Measurements from ENCODE around the gene P4HTM.
A peak's percentile ranks its signal among the peaks of the same experiment; 100 is the strongest.

DNA sequence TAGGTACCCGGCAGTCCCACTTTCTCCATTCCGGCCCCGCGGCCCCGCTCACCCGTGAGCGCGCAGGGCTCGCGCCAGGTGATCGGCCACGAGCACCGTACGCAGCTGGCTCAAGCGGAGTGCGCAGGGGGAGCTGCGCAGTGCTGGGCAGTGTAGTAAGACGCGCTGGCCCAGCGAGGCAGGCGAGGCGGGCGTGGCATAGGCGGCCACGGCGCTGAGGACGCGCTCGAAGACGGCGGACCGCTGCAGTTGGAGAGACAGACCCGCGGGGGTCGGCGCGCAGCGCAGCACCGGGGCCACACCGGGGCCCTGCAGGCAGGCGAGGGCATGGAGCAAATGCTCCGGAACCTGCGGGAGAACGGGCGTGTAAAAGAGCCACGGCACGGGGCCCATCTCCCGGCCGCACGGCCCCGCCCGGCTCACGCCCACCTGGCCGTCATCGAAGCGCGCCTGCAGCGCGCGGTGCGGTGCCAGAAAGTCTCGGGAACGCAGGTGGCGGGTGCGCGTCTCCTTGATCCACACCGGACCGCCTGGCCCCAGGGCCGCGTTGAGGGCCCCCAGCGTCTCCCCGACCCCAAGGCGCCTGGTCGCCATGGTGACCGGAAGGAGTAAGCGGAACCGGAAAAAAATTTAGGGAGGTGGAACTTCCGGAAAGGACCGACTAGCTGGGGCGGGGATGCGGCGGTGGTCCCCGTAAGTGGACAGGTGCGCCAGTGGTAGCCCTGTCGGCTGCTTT is 28.1 kb downstream of the P4HTM start, which contains the start of gene DALRD3:
- TF ChIP-seq, protein P1, sequence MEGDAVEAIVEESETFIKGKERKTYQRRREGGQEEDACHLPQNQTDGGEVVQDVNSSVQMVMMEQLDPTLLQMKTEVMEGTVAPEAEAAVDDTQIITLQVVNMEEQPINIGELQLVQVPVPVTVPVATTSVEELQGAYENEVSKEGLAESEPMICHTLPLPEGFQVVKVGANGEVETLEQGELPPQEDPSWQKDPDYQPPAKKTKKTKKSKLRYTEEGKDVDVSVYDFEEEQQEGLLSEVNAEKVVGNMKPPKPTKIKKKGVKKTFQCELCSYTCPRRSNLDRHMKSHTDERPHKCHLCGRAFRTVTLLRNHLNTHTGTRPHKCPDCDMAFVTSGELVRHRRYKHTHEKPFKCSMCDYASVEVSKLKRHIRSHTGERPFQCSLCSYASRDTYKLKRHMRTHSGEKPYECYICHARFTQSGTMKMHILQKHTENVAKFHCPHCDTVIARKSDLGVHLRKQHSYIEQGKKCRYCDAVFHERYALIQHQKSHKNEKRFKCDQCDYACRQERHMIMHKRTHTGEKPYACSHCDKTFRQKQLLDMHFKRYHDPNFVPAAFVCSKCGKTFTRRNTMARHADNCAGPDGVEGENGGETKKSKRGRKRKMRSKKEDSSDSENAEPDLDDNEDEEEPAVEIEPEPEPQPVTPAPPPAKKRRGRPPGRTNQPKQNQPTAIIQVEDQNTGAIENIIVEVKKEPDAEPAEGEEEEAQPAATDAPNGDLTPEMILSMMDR (IDR thresholded peaks at IDR 0.05; ENCODE audit: insufficient read depth, low read length), result no peak
- TF ChIP-seq POLR2AphosphoS5 (IDR thresholded peaks at IDR 0.05; ENCODE audit: low read depth) (peak; percentile 83; the same call in 1 of the 2 replicates), SPI1 (IDR thresholded peaks at IDR 0.05; ENCODE audit: borderline replicate concordance, low read depth) (no peak), GABPA (IDR thresholded peaks at IDR 0.05; ENCODE audit: low read depth) (peak; percentile 78)
- TF ChIP-seq, protein P2, sequence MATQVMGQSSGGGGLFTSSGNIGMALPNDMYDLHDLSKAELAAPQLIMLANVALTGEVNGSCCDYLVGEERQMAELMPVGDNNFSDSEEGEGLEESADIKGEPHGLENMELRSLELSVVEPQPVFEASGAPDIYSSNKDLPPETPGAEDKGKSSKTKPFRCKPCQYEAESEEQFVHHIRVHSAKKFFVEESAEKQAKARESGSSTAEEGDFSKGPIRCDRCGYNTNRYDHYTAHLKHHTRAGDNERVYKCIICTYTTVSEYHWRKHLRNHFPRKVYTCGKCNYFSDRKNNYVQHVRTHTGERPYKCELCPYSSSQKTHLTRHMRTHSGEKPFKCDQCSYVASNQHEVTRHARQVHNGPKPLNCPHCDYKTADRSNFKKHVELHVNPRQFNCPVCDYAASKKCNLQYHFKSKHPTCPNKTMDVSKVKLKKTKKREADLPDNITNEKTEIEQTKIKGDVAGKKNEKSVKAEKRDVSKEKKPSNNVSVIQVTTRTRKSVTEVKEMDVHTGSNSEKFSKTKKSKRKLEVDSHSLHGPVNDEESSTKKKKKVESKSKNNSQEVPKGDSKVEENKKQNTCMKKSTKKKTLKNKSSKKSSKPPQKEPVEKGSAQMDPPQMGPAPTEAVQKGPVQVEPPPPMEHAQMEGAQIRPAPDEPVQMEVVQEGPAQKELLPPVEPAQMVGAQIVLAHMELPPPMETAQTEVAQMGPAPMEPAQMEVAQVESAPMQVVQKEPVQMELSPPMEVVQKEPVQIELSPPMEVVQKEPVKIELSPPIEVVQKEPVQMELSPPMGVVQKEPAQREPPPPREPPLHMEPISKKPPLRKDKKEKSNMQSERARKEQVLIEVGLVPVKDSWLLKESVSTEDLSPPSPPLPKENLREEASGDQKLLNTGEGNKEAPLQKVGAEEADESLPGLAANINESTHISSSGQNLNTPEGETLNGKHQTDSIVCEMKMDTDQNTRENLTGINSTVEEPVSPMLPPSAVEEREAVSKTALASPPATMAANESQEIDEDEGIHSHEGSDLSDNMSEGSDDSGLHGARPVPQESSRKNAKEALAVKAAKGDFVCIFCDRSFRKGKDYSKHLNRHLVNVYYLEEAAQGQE (IDR thresholded peaks at IDR 0.05; ENCODE audit: insufficient replicate concordance, low read depth), result no peak
